OCI-LY3 (cell line): ENCODE results near the gene HBQ1.

Experiments used
- EZH2phosphoT487 ChIP-seq: fragments of 200-600 bp; shearing (Covaris generic); IDR thresholded peaks from 2 replicates; pipeline ENCODE4 v1.6.1; 2018; ENCODE audit warnings: antibody characterized with exemption, mixed run types, low read depth
- TF ChIP-seq, protein P1 (sequence below): fragments of 200-600, 300-600 bp; sonication (generic); IDR thresholded peaks from 2 replicates; pipeline ENCODE4 v1.5.1; 2014; ENCODE audit warnings: antibody characterized with exemption, low read length, low read depth

- TF ChIP-seq, protein P1, sequence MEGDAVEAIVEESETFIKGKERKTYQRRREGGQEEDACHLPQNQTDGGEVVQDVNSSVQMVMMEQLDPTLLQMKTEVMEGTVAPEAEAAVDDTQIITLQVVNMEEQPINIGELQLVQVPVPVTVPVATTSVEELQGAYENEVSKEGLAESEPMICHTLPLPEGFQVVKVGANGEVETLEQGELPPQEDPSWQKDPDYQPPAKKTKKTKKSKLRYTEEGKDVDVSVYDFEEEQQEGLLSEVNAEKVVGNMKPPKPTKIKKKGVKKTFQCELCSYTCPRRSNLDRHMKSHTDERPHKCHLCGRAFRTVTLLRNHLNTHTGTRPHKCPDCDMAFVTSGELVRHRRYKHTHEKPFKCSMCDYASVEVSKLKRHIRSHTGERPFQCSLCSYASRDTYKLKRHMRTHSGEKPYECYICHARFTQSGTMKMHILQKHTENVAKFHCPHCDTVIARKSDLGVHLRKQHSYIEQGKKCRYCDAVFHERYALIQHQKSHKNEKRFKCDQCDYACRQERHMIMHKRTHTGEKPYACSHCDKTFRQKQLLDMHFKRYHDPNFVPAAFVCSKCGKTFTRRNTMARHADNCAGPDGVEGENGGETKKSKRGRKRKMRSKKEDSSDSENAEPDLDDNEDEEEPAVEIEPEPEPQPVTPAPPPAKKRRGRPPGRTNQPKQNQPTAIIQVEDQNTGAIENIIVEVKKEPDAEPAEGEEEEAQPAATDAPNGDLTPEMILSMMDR: no peak
- no peak for TF ChIP-seq EZH2phosphoT487
Measured at GRCh38 chr16:191831-192230, 11.6 kb downstream of the HBQ1 start.
